Right lung (tissue), 5 donors: ENCODE results near the gene DDX56. TPM values are rescaled to one million over a fixed set of nuclear protein-coding genes. Genes with fewer than 3 reads are reported as not detected.
A peak's percentile ranks its signal among the peaks of the same experiment; 100 is the strongest.
"Not testable (repeated sequence)": the region's sequence is repeated elsewhere in the genome, so short reads cannot be mapped to it uniquely, and the experiment has no call there.

Experiments used
- DNase-seq, 2 donors: peaks; one replicate each; pipeline ENCODE4 v3.0.0-alpha.2; 2013
- polyA plus RNA-seq, 5 donors: library from polyadenylated mRNA; unstranded; fragments of 120-200 nt; gene quantifications; one replicate each; pipeline versions ENCODE4 v1.2.1 to v1.2.3, GENCODE V29; 2013; ENCODE audit warnings: inconsistent platforms in 1 of 5, low replicate concordance in 1 of 5; ENCODE audit not compliant: insufficient read length in 5 of 5, insufficient read depth in 1 of 5

Gene DDX56
- polyA plus RNA-seq, 5 donors, result 63.1 to 82.2 (median 73.7) TPM

DNA sequence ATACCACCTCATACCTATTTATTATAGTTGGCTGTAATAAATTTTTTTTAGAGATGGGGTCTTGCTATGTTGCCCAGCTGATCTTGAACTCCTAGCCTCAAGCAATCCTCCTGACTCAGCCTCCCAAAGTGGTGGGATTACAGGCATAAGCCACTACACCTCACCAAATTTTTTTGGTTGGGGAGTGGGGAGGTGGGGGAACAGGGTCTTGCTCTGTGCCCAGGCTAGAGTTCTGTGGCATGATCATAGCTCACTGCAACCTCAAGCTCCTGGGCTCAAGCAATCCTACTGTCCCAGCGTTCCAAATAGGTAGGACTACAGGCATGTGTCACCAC lies 28.8 kb upstream of the DDX56 start:
- no peak for DNase-seq

DNA sequence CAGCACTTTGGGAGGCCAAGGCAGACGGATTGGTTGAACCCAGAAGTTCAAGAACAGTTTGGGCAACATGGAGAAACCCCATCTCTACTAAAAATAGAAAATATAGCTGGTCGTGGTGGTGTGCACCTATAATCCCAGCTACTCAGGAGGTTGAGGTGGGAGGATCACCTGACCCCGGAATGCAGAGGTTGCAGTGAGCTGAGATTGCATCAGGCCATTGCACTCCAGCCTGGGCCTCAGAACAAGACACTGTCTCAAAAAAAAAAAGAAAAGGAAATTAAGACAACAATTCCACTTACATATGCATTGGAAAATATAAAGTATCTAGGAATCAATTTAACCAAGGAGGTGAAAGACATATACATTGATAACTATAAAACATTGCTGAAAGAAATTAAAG lies 25.5 kb upstream of the DDX56 start:
- DNase-seq, result no peak

DNA sequence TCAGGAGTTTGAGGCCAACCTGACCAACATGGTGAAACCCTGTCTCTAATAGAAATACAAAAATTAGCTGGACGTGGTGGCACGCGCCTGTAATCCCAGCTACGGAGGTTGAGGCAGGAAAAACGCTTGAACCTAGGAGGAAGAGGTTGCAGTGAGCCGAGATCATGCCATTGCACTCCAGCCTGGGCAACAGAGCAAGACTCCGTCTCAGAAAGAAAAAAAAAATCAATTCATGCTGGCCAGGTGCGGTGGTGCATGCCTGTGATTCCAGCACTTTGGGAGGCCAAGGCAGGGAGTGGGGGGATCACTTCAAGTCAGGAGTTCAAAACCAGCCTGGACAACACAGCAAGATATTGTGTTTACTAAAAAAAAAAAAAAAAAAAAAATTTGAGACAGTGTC lies 23.5 kb upstream of the DDX56 start:
- not testable (repeated sequence) for DNase-seq

DNA sequence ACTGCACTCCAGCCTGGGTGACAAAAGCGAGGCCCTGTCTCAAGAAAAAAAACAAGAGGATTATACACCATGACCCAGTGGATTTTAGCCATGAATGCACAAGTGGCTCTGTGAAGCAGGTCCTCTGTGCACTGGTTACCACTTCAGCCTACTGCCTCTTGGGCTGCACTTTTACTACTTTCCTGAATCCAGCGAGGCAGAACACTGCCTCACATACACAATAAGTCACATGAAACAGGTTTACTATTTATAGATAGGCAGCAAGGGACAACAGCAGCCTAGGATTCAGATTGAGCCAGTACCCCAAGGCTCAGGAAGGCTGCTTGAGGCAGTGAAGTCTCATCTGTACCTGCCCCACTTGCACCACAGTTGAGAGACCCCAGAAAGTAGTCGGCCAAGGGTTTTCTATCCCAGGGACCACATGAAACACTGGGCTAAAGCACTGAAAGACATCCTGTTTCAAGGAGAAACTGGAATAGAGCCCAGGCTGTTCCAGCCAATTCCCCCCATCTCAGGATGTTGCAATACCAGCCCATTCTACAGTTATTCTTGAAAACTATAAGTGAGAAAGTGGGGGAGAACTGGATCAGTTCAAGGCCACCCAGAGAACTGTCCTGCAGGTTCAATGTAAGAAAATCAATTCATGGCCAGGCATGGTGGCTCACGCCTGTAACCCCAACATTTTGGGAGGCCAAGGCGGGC lies 22.4 kb upstream of the DDX56 start:
- no peak for DNase-seq

DNA sequence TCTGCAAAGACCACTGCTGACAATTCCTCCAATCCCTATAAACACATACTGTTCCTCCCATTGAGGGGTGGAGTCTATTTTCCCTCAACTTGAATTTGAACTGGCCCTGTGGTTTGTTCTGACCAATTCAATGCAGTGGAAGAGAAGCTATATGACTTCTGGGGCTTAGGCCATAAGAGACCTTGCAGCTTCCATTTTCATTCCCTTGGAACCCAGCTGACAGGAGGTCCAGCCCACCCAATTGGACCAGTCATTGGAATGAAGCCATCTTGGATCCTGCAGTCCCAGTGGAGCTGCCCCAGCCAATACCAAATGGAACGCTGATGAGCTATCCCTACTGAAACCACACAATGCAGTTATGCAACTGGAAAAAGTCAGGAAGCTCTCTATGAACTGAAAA lies 17.2 kb upstream of the DDX56 start:
- no peak for DNase-seq

DNA sequence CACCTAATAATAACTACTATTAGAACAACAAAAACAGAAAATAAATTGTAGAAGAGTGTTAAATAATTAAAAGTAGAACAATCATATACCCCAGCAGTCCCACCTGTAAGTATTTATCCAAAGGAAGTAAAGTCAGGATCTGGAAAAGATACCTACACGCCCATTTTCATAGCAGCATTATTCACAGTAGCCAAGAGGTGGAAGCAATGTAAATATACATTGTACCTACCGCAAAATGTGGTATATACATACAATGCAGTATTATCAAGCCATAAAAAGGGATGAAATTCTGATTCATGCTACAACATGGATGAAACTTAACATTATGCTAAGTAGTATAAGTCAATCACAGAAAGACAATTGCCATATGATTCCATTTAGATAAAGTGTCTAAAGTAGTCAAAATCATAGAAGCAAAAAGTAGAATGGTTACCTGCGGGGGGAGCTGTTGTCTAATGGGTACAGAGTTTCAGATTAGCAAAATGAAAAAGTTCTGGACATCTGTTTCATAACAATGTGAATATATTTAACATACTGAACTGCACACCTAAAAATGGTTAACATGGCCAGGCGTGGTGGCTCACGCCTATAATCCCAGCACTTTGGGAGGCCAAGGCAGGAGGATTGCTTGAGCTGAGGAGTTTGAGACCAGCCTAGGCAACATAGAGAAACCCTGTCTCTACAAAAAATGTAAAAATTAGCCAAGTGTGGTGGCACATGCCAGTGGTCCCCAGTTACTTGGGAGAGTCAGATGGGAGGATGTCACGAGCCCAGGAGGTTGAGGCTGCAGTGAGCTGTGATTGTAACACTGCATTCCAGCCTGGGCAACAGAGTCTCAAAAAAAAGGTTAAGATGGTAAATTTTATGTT lies 14.4 kb upstream of the DDX56 start:
- DNase-seq, result peak in 1 of 2 donors; percentile 37

DNA sequence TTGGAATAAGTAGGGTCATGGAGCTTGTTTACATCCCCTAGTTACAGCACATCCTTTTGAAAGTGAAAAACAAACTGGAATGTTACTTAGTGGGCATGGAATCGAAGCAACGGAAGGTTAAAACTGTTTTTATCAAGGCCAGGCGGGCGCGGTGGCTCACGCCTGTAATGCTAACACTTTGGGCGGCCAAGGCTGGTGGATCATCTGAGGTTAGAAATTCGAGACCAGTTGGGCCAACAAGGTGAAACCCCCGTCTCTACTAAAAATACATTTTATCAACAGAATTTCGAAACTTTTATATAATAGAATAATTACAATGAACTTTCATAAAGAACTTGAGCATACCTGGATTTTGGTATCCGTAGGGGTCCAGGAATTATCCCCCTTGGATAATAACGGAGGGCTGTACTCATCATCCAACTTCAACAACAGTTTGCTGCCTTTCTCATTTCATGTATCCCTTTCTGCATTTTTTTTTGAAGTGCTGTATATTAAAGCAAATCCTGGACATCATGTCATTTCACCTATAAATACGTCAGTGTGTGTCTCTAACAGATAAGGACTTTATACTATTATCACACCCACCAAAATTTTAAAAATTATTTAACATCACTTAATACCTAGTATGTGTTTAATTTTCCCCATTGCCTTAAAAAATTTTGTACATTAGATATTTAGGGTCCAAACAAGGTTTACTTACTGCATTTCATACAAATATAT lies 9.6 kb upstream of the DDX56 start:
- DNase-seq, result no peak

DNA sequence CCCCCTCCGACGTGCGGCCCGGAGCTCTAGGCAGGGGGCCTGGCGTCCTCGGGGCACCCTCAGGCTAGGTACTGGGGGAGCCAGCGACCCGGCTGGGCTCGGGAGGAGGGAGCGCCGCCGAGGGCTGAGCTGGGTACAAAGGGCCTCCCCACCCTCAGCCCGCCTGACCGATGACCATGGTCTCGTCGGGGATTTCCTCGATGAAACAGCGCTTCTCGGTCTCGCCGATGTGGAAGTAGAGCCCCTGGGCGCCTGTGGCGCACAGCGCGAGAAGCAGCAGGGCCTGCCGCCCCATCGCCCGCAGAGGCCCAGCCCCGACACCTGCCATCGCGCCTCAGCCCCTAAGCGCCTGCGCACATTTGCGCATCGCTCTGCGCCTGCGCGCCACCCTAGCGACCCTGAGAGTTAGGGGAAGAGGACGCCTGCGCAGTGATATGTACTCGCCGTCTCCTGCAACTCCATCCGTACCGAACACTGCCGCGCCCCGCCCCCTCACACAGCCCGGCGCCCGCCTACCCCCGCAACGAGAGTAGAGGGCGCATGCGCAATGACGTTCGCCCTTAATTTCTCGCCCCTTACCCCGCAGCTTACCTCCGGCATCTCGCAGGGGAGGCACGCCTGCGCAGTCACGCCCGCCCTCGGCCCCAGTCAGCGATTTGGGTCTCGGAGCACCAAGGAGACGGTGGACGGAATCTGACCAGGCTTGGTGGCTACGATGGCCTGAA lies 8.3 kb upstream of the DDX56 start, which contains the start of gene TMED4:
TSS of gene TMED4 (minus strand) at position 353 of the 725 bp plus-strand sequence. CDS start at position 328, 25 bp downstream.
- DNase-seq, result peak; percentile 99

DNA sequence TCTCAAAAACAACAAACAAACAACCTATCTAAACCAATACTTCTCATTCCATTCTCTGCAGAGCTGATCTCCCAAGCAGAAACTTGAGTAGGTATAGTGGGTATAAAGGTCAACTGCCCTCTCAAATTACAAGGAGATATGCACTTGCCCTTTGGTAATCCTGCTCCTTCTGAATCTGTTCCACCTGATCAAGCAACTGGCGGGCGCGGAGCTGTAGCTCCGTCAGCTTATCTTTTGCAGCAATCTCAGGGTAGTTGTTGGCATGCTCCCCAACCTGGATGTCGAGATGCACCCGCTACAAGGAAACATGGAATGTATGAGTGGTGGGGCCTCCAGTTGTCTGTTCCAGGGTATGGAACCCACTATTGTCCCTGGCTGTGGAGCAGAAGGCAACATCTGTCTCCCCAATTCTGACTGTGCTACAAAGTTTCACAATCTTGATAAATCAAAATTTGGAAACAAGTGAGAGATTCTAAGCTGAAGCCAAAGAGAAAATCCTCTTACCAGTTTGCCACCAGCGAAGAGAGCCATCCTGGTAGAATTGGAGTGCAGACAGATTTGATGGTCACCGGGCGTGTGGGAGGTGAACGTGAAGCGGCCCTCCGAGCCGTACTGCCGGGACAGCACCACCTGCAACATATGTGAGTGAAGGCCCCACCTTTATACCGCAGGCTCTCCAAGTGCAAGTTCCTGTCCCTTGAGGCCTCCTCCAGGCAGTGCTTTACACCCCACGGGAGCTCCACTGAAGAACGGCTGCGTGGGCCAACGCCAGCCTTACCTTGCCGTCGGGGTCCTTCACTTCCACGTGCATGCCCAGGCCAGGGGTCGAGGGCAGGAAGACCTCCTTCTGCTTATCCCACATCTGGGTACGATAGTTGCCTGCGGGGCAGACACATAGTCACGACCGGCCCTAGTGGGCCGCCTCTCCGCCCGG lies 7.5 kb upstream of the DDX56 start:
- peak; percentile 19 to 27 for DNase-seq

DNA sequence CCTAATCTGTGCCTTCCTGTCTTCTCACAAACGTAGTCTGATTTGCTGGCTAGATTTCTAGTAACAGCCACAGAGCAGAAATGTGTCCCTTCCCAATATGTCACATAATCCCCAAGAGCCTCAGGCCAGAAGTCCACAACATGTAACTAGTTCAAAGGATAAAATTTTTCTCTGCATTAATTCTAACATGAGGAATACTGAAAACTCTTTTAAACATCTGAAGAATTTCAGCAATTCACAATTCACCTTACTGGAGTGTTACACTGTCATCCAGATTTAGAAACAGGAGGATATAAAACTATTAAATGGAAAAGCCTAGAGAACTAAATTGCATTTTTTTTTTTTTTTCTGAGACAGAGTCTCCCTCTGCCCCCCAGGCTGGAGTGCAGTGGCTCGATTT lies 2.5 kb upstream of the DDX56 start:
- no peak for DNase-seq

DNA sequence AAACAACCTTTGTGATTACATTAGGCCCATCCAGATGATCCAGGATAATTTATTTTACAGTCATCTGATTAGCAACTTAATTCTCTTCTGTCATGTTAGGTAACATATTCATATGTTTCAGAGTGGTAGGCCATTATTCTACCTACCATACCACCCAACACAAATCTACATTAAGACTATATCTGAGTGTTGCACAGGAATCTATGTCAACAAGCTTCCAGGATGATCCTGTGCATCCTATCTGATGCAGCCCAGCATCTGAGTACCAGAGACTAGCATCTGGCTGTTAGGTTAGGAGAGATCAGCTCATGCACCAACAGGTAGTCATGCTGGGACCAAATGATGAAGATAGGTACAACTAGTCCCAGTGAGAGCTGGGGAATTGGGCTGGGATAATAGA lies 1.3 kb upstream of the DDX56 start:
- DNase-seq, result no peak

DNA sequence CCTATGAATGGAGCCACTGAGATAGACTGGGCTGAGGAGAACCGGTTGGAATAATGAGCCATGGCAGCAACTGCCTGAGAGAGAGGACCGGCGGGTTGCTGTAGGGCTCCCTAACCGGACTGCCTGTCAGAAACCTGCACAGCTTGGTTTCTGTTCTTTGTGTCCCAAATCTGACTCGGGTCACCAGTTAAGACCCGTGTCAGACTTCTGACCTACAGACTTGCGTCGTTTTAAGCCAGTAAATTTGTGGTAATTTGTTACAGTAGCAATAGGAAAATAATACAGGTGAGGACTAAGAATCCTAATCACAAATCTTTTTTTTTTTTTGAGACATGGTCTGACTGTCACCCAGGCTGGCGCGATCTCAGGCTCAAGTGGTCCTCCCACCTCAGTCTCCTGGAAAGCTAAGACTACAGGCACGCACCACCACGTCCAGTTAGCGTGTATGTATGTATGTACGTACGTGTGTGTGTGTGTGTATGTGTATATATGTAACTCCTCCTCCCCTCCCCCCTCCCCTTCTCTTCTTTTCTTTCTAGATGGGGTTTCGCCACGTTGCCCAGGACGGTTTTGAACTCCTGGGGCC lies 672 bp upstream of the DDX56 start:
- DNase-seq, result no peak

DNA sequence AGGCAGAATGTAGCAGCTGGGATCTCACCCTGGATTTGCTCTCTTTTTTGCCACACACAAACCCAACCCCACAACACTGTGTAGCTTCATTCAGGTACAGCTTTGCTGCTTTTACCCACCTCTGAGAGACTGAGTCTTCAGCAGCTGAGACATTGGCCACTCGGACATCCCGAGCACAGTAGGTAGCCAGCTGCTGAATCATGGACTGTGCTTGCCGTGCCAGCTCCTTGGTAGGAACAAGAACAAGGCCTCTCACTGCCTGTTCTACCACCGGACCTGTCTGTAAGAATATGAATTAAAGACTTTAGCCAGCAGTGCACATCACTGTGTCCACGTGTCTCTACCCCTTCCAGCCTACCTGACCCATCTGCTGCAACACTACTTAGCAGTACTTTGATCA lies 937 bp downstream of the DDX56 start:
- DNase-seq, result no peak

DNA sequence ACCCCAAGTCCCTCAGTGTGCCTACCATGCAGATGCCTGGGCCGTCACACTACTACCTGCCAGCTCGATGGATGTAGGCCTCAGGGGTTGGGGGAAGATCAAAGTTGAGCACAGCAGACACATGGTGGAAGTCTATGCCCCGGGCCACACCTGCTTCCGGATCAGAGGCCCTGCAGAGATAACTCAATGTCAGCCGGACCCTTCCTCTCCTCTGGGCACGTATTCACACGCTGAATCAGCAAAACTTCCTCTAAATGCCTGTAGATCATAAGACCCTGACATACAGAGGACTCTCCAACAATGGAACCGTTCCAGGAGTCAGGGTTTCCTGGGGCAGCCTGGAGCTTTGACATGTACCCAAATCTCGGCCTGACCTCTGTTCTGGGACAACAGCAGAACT lies 3.7 kb downstream of the DDX56 start:
- no peak for DNase-seq

DNA sequence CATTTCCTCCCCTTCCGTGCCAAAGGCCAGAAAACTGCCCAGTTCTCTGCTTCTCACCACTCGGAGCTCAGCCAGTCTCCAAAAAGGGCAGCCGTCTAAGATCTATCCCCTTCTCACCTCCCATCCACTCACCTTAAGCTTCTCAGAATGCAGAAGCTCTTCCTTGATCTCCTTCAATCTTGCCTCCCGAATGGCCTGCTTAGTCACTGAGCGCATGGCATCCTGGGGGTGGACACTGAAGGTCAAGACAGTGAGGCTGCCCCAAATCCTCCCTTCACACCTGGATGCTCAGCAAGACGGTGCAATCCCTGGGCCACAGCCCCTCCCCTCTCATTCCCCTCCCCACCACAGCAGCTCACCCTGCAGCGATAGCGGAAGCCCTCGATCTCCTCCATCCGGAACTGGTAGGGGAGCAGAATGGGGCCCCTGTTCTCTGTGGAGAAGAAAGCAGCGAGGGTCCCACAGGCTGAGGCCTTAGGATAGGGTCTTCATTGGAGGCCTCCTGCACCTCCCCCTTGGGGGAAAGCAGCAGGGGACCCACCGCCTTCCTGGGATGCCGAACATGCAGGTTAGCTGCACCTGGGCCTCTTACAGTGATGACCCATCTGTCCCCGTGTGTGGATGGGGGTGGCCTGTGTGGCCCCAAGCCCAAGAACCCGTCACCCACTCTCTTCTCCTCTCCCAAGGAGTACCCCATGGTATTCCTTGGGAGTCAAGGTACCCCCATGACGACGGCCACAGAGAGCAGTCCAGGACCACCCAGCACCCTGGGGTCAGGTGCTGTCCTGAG lies 4.7 kb downstream of the DDX56 start:
- DNase-seq, result no peak

DNA sequence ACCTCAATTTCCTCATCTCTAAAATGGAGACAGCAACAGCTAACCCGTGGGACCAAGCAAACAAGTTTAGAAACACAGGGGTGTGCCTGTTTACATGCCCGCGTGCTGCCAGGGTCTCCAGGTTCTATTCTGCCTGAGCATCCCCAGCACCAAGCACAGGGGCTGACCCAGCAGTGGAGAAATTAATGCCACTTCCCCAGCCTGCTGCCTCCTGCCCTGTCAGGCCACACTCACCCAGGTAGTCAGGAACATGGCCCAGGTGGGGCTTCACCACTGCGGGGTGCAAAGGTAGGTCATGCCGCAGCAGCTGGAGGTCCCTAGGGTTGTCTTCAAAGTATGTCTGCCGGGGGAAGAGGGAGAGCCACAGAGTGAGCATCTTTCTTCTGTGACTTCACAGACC lies 5.8 kb downstream of the DDX56 start:
- no peak for DNase-seq

DNA sequence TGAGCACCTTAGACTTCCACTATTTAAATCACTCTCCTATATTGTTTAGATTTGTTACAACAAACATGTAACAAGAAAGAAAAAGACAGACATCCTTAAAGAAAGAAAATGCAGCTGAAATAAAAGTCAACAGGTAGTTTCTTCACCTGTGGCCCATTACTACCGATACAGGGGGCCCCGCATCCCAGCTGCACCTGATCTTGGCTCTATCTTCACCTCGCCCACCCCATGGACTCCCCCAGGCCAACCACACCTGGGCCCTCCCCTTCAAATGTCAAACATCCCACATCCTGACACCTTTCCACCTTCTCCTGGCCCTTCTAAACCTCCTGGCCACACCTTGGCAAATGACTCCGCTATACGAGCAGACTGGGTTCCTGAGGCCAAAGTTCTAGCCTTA lies 7.0 kb downstream of the DDX56 start:
- DNase-seq, result no peak

DNA sequence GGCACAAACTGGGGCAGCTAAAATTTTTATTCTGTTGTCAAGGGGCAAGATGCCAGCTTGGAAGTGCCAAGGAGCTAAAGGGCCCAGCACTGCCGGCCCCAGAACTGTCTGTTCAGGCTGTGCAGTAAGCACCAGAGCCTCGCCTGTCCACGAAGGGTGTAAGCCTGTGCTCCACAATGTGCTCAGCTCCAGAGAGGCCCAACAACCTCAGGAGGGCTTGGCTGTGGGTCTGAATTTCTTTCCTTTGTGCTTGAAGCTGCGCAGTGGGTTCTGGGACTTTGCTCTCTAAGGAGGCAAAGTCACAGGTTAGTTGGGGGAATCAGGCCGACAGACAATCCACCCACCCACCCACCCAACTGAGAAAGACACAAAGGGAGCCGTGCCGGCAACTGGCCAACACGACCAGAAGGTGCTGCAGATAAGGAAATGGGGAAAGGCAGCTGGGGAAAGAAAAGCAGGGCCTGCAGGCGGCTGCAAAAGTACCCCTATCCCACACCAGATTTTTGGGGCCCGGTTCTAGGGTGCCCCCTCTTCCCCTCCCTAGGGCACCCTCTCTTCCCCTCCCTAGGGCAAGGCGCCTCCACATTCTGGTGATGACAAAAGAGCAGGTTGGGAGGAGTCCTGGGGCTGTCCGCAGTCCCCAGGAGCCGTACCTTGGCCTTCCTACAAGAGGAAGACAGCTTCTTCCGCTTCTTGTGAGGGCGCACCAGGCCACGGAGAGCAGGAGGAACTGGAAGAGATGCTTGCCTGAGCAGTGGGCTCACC lies 7.7 kb downstream of the DDX56 start:
- DNase-seq, result no peak
